HG03521 (cell line): Measurements from ENCODE around the gene OPN3.

Experiments used
- ATAC-seq: cut with Tn5 transposase; IDR thresholded peaks from one replicate; pipeline ENCODE4 v1.9.1; 2021; ENCODE audit warnings: mild to moderate bottlenecking, moderate library complexity; ENCODE audit not compliant: unreplicated experiment

OPN3 gene

GRCh38 chr1:241592273-241592958 is 47.8 kb downstream of the OPN3 start:
- peak; percentile 64 for ATAC-seq

- ATAC-seq, result no peak
Measured at GRCh38 chr1:241591736-241592135, 48.4 kb downstream of the OPN3 start.

- ATAC-seq, result no peak
Measured at GRCh38 chr1:241591317-241591716, 48.9 kb downstream of the OPN3 start.

GRCh38 chr1:241590719-241591118 is 49.5 kb downstream of the OPN3 start:
- no peak for ATAC-seq

GRCh38 chr1:241589521-241589920 is 50.6 kb downstream of the OPN3 start:
- ATAC-seq, result no peak

- no peak for ATAC-seq
Measured at GRCh38 chr1:241586905-241587512, 53.2 kb downstream of the OPN3 start.

- no peak for ATAC-seq
Measured at GRCh38 chr1:241582921-241583321, 57.2 kb downstream of the OPN3 start.

- ATAC-seq, result no peak
Measured at GRCh38 chr1:241579434-241579833, 60.7 kb downstream of the OPN3 start.

GRCh38 chr1:241574154-241574553 is 66.0 kb downstream of the OPN3 start:
- no peak for ATAC-seq

GRCh38 chr1:241569848-241570247 is 70.3 kb downstream of the OPN3 start:
- no peak for ATAC-seq

GRCh38 chr1:241560849-241561187 is 79.4 kb downstream of the OPN3 start:
- no peak for ATAC-seq

- ATAC-seq, result no peak
Measured at GRCh38 chr1:241560146-241560848, 79.9 kb downstream of the OPN3 start.

- no peak for ATAC-seq
Measured at GRCh38 chr1:241557551-241558193, 82.5 kb downstream of the OPN3 start.

- no peak for ATAC-seq
Measured at GRCh38 chr1:241557031-241557430, 83.1 kb downstream of the OPN3 start.

GRCh38 chr1:241555526-241555925 is 84.6 kb downstream of the OPN3 start:
- no peak for ATAC-seq

GRCh38 chr1:241553886-241554592 is 86.1 kb downstream of the OPN3 start:
- ATAC-seq, result no peak

GRCh38 chr1:241551759-241552638 is 88.2 kb downstream of the OPN3 start:
- ATAC-seq, result peak; percentile 79

GRCh38 chr1:241550318-241550717 is 89.9 kb downstream of the OPN3 start:
- no peak for ATAC-seq

- ATAC-seq, result no peak
Measured at GRCh38 chr1:241548008-241548407, 92.2 kb downstream of the OPN3 start.
